GM19468 (cell line): Measurements from ENCODE around the gene IPO11.
"Not testable (repeated sequence)": the region's sequence is repeated elsewhere in the genome, so short reads cannot be mapped to it uniquely, and the experiment has no call there.

Experiments used
- ATAC-seq: cut with Tn5 transposase; IDR thresholded peaks from one replicate; pipeline ENCODE4 v1.9.1; 2021; ENCODE audit warnings: mild to moderate bottlenecking, moderate library complexity, moderate number of reproducible peaks; ENCODE audit not compliant: unreplicated experiment; ENCODE audit errors: extremely low read depth

The IPO11 gene

GRCh38 chr5:62593331-62593730 is 180.8 kb downstream of the IPO11 start:
- no peak for ATAC-seq

GRCh38 chr5:62594364-62594984 is 181.9 kb downstream of the IPO11 start:
- ATAC-seq: no peak

GRCh38 chr5:62596096-62596495 is 183.5 kb downstream of the IPO11 start:
- no peak for ATAC-seq

GRCh38 chr5:62596691-62597090 is 184.1 kb downstream of the IPO11 start:
- no peak for ATAC-seq

GRCh38 chr5:62597314-62597713 is 184.8 kb downstream of the IPO11 start:
- no peak for ATAC-seq

- ATAC-seq: no peak
These were observed 188.1 kb downstream of the IPO11 start for GRCh38 chr5:62600560-62601252.

- no peak for ATAC-seq
These were observed 191.4 kb downstream of the IPO11 start for GRCh38 chr5:62603934-62604333.

GRCh38 chr5:62605638-62606037 is 193.1 kb downstream of the IPO11 start:
- ATAC-seq: no peak

- ATAC-seq: no peak
These were observed 194.3 kb downstream of the IPO11 start for GRCh38 chr5:62606878-62607277.

- ATAC-seq: no peak
These were observed 195.1 kb downstream of the IPO11 start for GRCh38 chr5:62607615-62608014.

- ATAC-seq: no peak
These were observed 196.3 kb downstream of the IPO11 start for GRCh38 chr5:62608529-62609511.

GRCh38 chr5:62614355-62614754 is 201.8 kb downstream of the IPO11 start:
- ATAC-seq: no peak

GRCh38 chr5:62616615-62617277 is 204.2 kb downstream of the IPO11 start:
- no peak for ATAC-seq

GRCh38 chr5:62617943-62618342 is 205.4 kb downstream of the IPO11 start:
- no peak for ATAC-seq

GRCh38 chr5:62620761-62621160 is 208.2 kb downstream of the IPO11 start:
- ATAC-seq: no peak

- ATAC-seq: no peak
These were observed 208.7 kb downstream of the IPO11 start for GRCh38 chr5:62621280-62621679.

- ATAC-seq: no peak
These were observed 210.7 kb downstream of the IPO11 start for GRCh38 chr5:62623271-62623670.

GRCh38 chr5:62624436-62624835 is 211.9 kb downstream of the IPO11 start:
- ATAC-seq: not testable (repeated sequence)

GRCh38 chr5:62626534-62626933 is 214.0 kb downstream of the IPO11 start:
- ATAC-seq: no peak

GRCh38 chr5:62627121-62627520 is 214.6 kb downstream of the IPO11 start:
- no peak for ATAC-seq
